GM10266 (cell line): ENCODE measurements around the gene ANXA7.

Experiments
- DNase-seq: peaks from one replicate; pipeline ENCODE4 v3.0.0; 2012; ENCODE audit errors: extremely low spot score
- TF ChIP-seq, protein P1 (sequence below): IDR thresholded peaks from 2 replicates; pipeline ENCODE4 v1.5.1; 2012; ENCODE audit warnings: mild to moderate bottlenecking, low read depth; ENCODE audit not compliant: control insufficient read depth, insufficient read depth; ENCODE audit errors: missing control alignments

The ANXA7 gene

DNA sequence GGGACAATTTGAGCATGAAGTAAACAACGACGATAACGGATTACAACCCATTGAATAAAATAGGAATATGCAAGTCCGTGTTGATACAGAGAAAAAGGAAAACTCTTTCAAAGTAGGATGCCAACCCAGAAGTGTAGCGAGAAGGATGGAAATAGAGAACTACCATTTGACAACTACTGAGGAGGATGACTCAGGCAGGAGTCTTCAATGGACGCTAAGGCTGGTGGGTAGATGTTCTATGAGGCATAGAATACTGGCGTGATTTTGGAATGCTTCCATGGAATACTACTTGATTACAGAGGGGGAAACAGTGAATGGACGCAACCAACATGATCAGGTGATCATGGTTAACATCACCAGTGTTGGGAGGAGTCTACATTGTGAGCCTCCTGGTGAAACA, 54.4 kb downstream of the ANXA7 start:
- TF ChIP-seq, protein P1, sequence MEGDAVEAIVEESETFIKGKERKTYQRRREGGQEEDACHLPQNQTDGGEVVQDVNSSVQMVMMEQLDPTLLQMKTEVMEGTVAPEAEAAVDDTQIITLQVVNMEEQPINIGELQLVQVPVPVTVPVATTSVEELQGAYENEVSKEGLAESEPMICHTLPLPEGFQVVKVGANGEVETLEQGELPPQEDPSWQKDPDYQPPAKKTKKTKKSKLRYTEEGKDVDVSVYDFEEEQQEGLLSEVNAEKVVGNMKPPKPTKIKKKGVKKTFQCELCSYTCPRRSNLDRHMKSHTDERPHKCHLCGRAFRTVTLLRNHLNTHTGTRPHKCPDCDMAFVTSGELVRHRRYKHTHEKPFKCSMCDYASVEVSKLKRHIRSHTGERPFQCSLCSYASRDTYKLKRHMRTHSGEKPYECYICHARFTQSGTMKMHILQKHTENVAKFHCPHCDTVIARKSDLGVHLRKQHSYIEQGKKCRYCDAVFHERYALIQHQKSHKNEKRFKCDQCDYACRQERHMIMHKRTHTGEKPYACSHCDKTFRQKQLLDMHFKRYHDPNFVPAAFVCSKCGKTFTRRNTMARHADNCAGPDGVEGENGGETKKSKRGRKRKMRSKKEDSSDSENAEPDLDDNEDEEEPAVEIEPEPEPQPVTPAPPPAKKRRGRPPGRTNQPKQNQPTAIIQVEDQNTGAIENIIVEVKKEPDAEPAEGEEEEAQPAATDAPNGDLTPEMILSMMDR: no peak
- no peak for DNase-seq

DNA sequence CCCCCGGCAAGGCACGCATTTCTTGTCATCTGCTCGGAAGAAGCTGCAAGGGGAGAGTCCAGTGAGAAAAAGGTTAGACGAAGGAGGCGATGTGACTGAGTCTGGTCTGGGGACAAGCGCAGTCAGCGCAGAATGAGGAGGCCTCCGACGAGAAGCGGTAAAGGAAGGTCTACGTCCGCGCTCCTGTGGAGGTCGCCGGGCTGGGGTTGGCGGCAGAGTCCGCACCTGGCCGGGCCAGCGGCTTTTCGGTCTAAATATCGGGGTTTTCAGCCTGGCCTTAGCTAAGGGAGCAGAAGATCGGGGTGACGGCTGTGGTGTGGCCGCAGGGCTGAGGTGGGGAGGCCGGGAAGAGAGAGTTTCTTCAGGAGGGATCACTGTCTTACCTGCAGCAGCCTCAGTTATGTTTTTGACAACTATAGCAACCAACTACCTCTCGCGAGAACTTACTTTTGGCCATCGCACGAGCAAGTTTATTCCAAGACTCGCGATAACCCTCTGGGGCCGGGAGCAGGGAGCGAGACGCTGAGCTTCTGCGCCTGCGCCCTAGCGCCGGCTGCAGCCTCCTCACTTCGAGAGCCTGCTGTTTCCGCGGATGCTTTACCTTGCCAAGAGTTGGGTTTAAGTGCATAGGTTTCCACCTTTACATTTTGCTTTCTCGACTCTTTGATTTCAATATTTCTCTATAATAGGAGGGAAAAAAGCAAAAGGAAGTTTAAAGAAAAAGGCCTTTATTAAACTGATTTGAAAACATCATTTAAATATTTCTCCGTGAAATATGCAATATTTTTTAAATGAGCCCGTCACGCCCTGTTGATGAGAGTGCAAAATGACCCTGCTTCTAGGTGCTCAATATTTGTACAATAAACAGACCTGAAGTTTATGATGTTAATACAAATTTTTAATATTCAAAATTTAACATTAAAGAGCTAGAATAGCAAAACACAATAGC, 55.3 kb downstream of the ANXA7 start, which contains the start of gene CFAP70:
TSS of gene CFAP70 (minus strand) at position 534 of the 949 bp plus-strand sequence. CDS start 4,068 bp downstream, outside the sequence.
- peak; percentile 91 for DNase-seq
- TF ChIP-seq, protein P1: no peak

DNA sequence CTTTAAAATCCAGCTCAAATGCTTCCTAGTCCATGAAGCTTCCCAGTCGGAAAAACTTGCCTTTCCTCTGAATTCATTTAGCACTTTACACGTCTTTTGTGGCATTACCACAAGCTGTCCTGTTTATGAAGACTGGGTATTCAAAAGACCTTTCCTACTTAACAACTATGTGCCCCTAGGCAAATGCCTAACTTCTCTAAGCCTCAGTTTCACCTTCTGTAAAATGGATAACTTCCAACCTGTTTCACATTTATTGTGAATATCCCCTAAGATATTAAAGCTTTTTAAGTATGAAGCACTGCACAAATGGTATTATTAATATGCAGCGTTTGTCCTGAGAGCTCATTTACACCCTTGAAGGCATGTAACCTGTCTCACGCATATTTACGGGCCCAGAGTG, 56.0 kb downstream of the ANXA7 start:
- DNase-seq: no peak
- TF ChIP-seq, protein P1: no peak

DNA sequence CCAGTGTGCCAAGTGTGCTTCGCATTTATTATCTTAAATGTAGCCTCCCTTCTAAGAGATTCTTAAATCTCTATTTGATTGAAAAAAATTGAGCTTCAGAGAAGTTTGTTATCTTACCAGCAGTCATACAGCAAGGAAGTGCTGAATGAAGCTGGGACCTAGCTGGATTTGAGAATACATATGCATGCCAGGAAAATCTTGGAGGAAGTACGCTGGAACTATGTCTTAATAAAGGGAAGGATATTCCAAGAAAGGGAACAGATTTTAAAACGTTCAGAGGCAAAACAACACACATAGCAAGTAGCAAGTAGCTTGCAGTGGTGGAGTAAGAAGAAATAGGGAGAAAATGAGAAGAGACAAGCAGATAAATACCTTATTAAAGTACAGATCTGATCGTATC, 56.7 kb downstream of the ANXA7 start:
- DNase-seq: no peak
- TF ChIP-seq, protein P1: no peak

DNA sequence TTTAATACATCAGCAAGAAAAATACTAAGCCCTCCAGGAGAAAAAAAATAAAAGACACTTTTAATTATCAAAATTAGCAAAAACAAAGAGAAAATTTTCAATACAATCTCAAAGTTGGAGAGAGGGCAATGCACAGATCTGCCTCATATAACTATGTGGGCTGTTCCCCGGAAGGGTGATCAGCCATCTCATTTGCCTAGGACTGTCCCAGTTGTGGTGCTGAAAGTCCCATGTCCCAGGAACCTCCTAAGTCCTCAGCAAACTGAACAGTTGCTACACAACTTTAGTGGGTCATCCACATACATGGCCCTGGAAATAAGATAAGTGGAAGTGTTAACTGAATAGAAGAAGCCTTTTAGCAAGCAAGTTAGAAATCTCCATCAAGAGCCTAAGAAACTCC, 69.6 kb downstream of the ANXA7 start:
- TF ChIP-seq, protein P1: no peak
- no peak for DNase-seq

DNA sequence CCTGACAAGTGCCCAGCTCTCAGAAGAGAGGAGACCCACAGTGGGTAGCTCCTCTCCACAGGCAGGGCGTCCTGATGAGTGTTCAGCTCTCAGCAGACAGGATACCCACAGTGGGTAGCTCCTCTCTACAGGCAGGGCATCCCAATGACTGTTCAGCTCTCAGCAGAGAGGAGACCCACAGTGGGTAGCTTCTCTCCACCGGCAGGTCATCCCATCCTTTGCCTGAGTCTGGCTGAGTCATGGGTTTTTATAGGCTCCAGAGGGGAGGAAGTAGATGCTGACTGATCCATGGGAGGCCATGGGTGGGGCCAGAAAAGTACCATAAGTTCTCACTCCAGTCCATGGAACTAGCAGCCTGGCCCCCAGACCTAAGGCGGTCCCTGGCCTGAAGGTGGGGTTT, 73.7 kb downstream of the ANXA7 start:
- TF ChIP-seq, protein P1: no peak
- no peak for DNase-seq

DNA sequence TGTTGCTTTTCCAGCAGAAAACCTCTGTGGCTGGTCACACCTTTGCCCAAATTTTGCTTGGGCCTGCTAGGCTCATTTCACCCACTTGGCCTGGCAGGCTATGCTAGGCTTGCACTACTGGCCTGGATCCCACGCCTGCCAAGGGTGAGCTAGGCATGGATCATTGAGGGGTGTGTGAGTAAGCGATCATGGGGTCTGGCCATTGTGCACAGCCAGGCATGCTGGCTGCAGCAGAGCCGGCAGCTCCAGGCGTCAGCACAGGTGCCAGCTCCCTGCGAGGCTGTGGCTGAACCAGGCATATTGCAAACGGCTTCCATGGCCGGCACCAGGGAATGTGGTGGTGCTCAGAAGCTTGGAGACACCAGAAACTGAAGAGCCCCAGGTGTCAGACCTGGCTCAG, 74.4 kb downstream of the ANXA7 start:
- TF ChIP-seq, protein P1: no peak

More for the DNA sequence above, 74.4 kb downstream of the ANXA7 start:
- no peak for DNase-seq
